NB4 (cell line): Measurements from ENCODE around the gene MOB1B.

Source experiments
- MAX ChIP-seq: IDR thresholded peaks from 2 replicates; pipeline ENCODE4 v1.6.1; 2011; ENCODE audit warnings: low read depth, low read length
- POLR2A ChIP-seq: IDR thresholded peaks from 2 replicates; pipeline ENCODE4 v1.6.1; 2011; ENCODE audit warnings: mild to moderate bottlenecking; ENCODE audit not compliant: insufficient read length; ENCODE audit errors: extremely low read depth

DNA sequence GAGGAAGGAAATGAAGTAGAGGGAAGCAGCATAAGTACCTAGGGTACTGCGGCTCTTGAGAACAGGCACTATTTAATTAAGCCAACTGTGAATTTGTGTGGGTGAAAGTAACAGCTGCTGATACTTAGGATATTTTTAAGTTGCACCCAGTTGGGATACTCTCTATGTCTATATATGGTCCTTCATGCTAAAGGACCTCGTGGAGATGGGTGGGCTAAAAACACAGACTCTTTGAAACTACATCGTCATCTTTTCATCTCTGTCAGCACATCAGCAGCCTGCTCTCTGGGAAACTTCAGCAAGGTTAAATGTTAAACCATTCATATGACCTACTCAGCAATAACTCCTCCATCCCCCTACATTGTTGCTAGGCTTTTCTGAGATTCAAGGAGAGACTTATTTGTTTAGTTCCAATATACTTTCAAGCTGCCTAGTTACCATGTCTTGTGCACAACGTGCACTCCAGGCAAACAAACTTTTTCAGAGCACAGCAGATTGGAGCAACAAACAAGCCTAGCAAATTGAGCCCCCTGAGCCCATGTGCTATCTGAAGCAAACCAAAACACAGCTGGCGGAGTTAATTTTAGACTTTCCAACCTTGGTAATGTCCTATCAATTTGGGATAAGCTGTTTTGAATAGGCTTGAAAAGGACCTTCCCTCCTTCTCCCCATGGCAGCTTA is 6.2 kb upstream of the MOB1B start:
- no peak for TF ChIP-seq MAX
- TF ChIP-seq POLR2A: no peak
